SU-DHL-6 (cell line): ENCODE data around the gene OSTC.
A peak's percentile ranks its signal among the peaks of the same experiment; 100 is the strongest.

Experiments
- H2AFZ ChIP-seq: fragments of 200-600 bp; sonication (generic); 2 replicates; pipeline ENCODE4 v1.6.1; 2014; ENCODE audit warnings: low read depth, mild to moderate bottlenecking, moderate library complexity, mixed read lengths, antibody characterized with exemption, low read length; ENCODE audit not compliant: severe bottlenecking
- H3F3A ChIP-seq: fragments of 200-600 bp; shearing (Covaris generic); 2 replicates; pipeline ENCODE4 v1.6.0; 2016; ENCODE audit warnings: antibody characterized with exemption, mild to moderate bottlenecking; ENCODE audit not compliant: insufficient read depth
- H3K27ac ChIP-seq: fragments of 200-600 bp; sonication (generic); 2 replicates; pipeline ENCODE4 v1.5.1; 2016; ENCODE audit warnings: low read depth, mild to moderate bottlenecking, low read length, moderate library complexity, mixed read lengths
- H3K27me3 ChIP-seq: fragments of 200-600 bp; sonication (generic), shearing (Covaris generic); 2 replicates; pipeline ENCODE4 v1.6.0; 2014; ENCODE audit warnings: mild to moderate bottlenecking, low read length
- H3K36me3 ChIP-seq: fragments of 200-600 bp; sonication (generic); 2 replicates; pipeline ENCODE4 v1.6.1; 2014; ENCODE audit warnings: mild to moderate bottlenecking, low read length, mixed read lengths
- H3K4me2 ChIP-seq: fragments of 300-600, 200-600 bp; shearing (Covaris generic), sonication (generic); 2 replicates; pipeline ENCODE4 v1.6.0; 2014; ENCODE audit warnings: low read length, low read depth, mild to moderate bottlenecking; ENCODE audit not compliant: poor library complexity, severe bottlenecking
- H3K4me3 ChIP-seq: fragments of 200-600 bp; sonication (generic); 2 replicates; pipeline ENCODE4 v1.5.1; 2014; ENCODE audit warnings: antibody characterized with exemption, low read length, mild to moderate bottlenecking, mixed read lengths; ENCODE audit not compliant: insufficient read depth, poor library complexity, severe bottlenecking
- H3K79me2 ChIP-seq: fragments of 200-600 bp; sonication (generic); 2 replicates; pipeline ENCODE4 v1.6.1; 2014; ENCODE audit warnings: mild to moderate bottlenecking, low read length, moderate library complexity; ENCODE audit not compliant: insufficient read depth
- H3K9ac ChIP-seq: fragments of 200-600 bp; sonication (generic); 2 replicates; pipeline ENCODE4 v1.7.0; 2014; ENCODE audit warnings: mild to moderate bottlenecking, low read length
- H3K9me2 ChIP-seq: fragments of 200-600 bp; sonication (generic); replicated peaks from 2 replicates; pipeline ENCODE4 v1.6.1; 2014; ENCODE audit warnings: low read length; ENCODE audit not compliant: insufficient read depth
- H3K9me3 ChIP-seq: fragments of 200-600 bp; sonication (generic); 2 replicates; pipeline ENCODE4 v1.6.1; 2014; ENCODE audit warnings: low read length, mixed read lengths; ENCODE audit not compliant: insufficient read depth
- H4K20me1 ChIP-seq: fragments of 200-600 bp; sonication (generic); 2 replicates; pipeline ENCODE4 v1.6.1; 2014; ENCODE audit warnings: low read depth, mild to moderate bottlenecking, antibody characterized with exemption, low read length, moderate library complexity, mixed read lengths
- EZH2phosphoT487 ChIP-seq: fragments of 200-600 bp; sonication (generic), shearing (Covaris generic); conservative IDR thresholded peaks from 2 replicates; pipeline ENCODE4 v1.6.1; 2018; ENCODE audit warnings: mild to moderate bottlenecking, antibody characterized with exemption, low read length, moderate library complexity, mixed read lengths
- TF ChIP-seq, protein P1 (sequence below): fragments of 200-600 bp; sonication (generic); IDR thresholded peaks from one replicate; pipeline ENCODE4 v1.5.1; 2017; ENCODE audit warnings: antibody characterized with exemption, mild to moderate bottlenecking, low read length, moderate library complexity; ENCODE audit not compliant: insufficient read depth, poor library complexity, severe bottlenecking

The OSTC gene

DNA sequence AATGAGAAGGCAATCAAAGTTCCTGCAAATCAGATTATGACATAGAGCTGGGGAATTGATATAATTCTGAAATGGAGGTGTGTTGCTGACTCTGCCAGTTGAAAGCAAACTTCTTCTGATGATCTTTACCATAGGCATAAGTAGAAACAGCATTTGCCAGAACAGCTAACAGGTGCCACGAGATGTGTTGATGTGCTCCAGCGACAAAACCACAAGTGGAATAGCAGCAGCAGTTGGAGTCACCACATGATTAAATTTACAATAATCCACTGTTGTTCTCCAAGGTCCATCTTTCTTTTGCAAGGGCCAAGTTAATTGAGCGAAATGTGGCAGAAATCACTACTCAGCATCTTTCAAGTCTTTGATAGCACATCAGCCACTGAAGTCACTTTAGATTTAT lies 3.7 kb upstream of the OSTC start:
- no peak overlapping the region for H3K27ac ChIP-seq
- no peak for TF ChIP-seq EZH2phosphoT487
- TF ChIP-seq, protein P1, sequence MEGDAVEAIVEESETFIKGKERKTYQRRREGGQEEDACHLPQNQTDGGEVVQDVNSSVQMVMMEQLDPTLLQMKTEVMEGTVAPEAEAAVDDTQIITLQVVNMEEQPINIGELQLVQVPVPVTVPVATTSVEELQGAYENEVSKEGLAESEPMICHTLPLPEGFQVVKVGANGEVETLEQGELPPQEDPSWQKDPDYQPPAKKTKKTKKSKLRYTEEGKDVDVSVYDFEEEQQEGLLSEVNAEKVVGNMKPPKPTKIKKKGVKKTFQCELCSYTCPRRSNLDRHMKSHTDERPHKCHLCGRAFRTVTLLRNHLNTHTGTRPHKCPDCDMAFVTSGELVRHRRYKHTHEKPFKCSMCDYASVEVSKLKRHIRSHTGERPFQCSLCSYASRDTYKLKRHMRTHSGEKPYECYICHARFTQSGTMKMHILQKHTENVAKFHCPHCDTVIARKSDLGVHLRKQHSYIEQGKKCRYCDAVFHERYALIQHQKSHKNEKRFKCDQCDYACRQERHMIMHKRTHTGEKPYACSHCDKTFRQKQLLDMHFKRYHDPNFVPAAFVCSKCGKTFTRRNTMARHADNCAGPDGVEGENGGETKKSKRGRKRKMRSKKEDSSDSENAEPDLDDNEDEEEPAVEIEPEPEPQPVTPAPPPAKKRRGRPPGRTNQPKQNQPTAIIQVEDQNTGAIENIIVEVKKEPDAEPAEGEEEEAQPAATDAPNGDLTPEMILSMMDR: no peak
- H4K20me1 ChIP-seq: no peaks in the 10 kb centered on the region

DNA sequence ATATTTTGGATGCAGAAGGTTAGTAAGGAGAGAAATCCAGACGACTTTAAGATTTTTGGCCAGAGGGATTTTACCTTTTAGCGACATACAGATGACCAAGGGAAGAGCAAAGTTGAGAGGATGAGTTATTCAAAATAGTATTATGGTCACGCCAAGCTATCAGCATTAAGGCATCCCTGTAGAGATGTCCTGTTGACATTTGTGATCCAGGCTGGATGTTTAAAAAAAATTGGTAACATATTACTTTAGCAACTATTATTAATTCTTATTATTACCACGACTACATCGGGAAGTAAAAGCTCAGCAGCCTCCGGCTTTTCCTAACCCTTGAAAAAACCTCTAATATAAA lies 562 bp upstream of the OSTC start:
- Histone ChIP-seq H3K27me3 (no peaks in the 10 kb centered on the region), H3K4me3 (peak overlapping the region; percentile 94), H3K9me3 (no peaks in the 10 kb centered on the region), H3K4me2 (peak overlapping the region; percentile 92), H3K9me2 (no peaks in the 10 kb centered on the region), H4K20me1 (no peaks in the 10 kb centered on the region), H3K36me3 (no peaks in the 10 kb centered on the region), H3K27ac (no peak overlapping the region), H3F3A (peaks cover 6% of the 10 kb centered on the region; the same call in 1 of the 2 replicates), H2AFZ (peak overlapping the region; percentile 87), H3K79me2 (peaks cover 35% of the 10 kb centered on the region), H3K9ac (peak overlapping the region; percentile 40)
- TF ChIP-seq, protein P1: no peak
- no peak for TF ChIP-seq EZH2phosphoT487

More for the DNA sequence above, 3.7 kb upstream of the OSTC start:
- H2AFZ ChIP-seq: no peak overlapping the region
- H3K79me2 ChIP-seq: peaks cover 13% of the 10 kb centered on the region
- H3K9ac ChIP-seq: no peak overlapping the region
- no peak overlapping the region for H3K4me3 ChIP-seq
- H3K27me3 ChIP-seq: no peaks in the 10 kb centered on the region
- no peaks in the 10 kb centered on the region for H3K9me3 ChIP-seq
- H3F3A ChIP-seq: peaks cover 6% of the 10 kb centered on the region; the same call in 1 of the 2 replicates
- no peak overlapping the region for H3K4me2 ChIP-seq
- no peaks in the 10 kb centered on the region for H3K9me2 ChIP-seq
- H3K36me3 ChIP-seq: no peaks in the 10 kb centered on the region

DNA sequence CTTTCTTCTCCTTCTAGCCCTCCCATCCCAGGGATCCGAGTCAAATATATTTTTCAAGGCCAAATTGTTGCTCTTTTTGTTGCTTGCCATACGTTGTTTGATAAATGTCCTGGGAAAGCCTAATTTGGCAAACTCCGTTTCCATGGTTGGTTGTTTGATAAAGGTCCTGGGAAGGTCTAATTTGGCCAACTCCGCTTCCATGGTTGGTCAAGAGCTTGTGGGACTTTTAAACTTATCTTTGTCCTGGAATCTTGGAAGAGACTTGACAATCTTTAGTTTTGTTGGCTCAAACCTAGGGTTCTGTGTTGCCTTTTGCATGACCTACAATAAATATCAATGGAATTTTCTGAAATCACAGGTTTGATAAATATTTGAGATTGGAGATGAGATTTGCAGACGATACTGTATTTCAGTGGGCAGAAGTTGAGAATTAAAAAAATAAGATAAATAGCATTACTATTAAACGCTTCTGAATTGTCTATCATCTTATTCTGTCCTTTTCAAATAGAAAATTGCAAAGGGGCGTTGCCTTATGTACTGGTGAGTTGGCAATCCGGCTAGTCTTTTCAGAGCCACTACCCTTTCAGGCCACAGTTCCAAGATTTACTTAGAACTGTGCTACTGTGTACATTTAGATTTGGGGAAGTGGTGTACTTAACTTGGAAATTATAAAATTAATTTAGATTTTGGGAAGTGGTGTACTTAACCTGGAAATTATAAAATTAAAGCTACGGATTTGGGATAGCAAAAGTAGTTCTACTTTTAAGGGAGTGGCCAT lies 804 bp downstream of the OSTC start:
- Histone ChIP-seq H2AFZ (peak overlapping the region; percentile 87), H3K9me2 (no peaks in the 10 kb centered on the region)

More for the DNA sequence above, 804 bp downstream of the OSTC start:
- H3K27ac ChIP-seq: no peak overlapping the region; the same call in 1 of the 2 replicates
- H3K27me3 ChIP-seq: no peaks in the 10 kb centered on the region
- TF ChIP-seq, protein P1: no peak
- TF ChIP-seq EZH2phosphoT487: no peak
- H3K36me3 ChIP-seq: no peaks in the 10 kb centered on the region
- peaks cover 35% of the 10 kb centered on the region for H3K79me2 ChIP-seq
- peak overlapping the region; percentile 83 for H3K9ac ChIP-seq
- no peaks in the 10 kb centered on the region for H4K20me1 ChIP-seq
- H3K4me3 ChIP-seq: peak overlapping the region; percentile 94
- H3F3A ChIP-seq: peaks cover 6% of the 10 kb centered on the region; the same call in 1 of the 2 replicates
- peak overlapping the region; percentile 92 for H3K4me2 ChIP-seq
- no peaks in the 10 kb centered on the region for H3K9me3 ChIP-seq
